Stimulated activated CD8-positive, alpha-beta memory T cell treated with anti-CD3 and anti-CD28 coated beads, Interleukin-7, amount 100 ng/mL, for 48 hours (primary cell): ENCODE measurements around the gene RRM1.
"Not testable (repeated sequence)": the region's sequence is repeated elsewhere in the genome, so short reads cannot be mapped to it uniquely, and the experiment has no call there.

ENCODE experiments used
- DNase-seq, 2 donors: peaks; one replicate each; pipeline ENCODE4 v3.0.0-alpha.2; 2020; ENCODE audit warnings: low read depth in 1 of 2; ENCODE audit errors: extremely low read depth in 1 of 2

RRM1 gene

DNA sequence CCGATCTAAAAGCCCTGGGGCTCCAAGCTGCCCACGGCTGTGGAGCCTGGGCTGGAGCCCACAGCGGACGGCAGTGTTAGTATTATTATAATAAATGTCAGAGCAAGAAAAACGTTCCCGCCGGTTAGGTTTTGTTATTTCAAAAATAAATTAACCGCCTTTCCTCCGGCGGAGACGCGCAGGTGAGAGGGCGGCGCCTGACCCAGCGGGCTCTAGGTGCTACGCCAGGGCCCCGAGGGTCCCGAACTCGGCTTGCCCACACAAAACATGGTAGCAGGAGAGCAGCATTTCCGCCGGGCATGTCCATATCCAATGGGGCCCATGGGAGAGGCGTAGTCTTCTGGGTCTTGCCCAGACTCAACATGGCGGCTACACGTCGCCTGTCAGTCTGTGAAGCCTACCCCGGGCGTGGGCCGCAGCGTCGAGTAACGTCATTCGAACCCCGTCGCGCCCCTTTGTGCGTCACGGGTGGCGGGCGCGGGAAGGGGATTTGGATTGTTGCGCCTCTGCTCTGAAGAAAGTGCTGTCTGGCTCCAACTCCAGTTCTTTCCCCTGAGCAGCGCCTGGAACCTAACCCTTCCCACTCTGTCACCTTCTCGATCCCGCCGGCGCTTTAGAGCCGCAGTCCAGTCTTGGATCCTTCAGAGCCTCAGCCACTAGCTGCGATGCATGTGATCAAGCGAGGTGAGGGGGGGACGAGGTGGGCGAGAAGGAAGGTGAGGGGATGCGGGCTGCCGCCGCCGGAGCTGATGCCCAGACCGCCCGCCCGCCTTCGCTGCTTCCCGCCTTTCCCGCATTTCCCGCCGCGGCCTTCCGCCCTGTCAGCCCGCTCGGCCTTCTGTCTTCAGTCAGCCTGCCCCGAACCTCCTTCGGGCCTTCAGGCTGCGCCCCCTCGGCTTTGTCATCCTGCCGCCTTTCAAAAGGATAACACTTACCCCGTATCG is at the start of gene RRM1:
RRM1 (plus strand) TSS at position 452 of the 944 bp plus-strand sequence; CDS start at position 666, 214 bp downstream.
- peak; percentile 89 to 92 for DNase-seq

GRCh38 chr11:4044976-4045646 is 49.5 kb upstream of the RRM1 start:
- DNase-seq: no peak

DNA sequence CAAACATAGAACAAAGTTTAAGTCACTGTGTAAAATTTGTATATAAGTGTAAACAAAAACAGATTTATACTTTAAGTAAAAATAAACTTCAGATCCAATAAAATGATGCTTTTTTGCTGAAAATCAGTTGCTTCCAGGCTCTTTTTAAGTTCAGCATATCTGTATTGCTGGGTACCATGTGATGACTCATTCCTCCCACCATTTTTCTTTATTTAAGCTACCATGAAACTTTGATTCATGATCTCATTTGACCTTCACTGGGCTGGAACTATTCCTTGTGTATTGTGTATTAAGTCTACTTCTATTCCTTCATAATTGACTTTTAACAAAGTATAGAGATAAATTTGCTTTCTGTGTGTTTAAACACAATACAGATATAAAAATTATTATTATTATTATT is 46.3 kb upstream of the RRM1 start:
- no peak for DNase-seq

GRCh38 chr11:4049006-4049405 is 45.6 kb upstream of the RRM1 start:
- DNase-seq: no peak

DNA sequence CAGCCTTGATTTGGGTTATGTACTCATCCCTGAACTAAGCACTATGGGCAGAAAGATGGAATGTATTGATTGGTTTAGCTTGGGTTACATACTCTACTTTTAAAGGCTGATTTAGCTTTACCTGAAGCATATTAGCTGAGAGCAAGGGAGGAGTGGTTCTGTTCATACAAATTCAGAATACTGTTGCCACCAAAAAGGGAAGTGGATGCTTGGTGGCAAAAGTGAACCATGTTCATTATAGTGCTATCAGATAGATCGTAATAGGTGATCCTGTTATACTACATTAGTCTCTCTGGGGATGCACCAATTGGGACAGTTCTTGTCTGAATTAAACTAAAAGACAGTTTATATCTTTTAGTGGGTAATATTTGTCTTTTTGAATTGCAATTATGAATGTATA is 44.5 kb upstream of the RRM1 start:
- DNase-seq: no peak

DNA sequence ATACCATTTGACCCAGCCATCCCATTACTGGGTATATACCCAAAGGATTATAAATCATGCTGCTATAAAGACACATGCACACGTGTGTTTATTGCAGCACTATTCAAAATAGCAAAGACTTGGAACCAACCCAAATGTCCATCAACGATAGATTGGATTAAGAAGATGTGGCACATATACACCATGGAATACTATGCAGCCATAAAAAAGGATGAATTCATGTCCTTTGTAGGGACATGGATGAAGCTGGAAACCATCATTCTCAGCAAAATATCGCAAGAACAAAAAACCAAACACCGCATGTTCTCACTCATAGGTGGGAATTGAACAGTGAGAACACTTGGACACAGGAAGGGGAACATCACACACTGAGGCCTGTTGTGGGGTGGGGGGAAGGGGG is 41.4 kb upstream of the RRM1 start:
- not testable (repeated sequence) for DNase-seq

GRCh38 chr11:4054643-4055042 is 40.0 kb upstream of the RRM1 start:
- no peak for DNase-seq

DNA sequence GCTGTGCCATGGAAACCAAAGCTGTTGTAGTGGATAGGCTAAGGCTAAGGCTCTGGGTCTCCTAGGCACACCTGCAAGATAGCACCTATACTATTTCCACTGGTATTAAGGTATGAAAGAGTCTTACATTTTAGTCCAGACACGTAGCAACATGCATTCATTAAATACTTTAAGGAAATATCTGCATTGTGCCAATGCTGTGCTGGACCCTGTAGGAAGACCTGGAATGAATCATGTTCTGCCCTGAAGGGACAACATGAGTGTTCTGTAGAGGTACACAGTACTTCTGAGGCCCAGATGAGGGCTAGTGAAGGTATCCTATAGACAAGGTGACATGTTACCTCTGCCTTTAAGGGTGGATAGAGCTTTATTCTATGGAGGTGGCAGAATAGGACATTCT is 35.2 kb upstream of the RRM1 start:
- no peak for DNase-seq

GRCh38 chr11:4060182-4060923 is 34.2 kb upstream of the RRM1 start:
- DNase-seq: no peak

DNA sequence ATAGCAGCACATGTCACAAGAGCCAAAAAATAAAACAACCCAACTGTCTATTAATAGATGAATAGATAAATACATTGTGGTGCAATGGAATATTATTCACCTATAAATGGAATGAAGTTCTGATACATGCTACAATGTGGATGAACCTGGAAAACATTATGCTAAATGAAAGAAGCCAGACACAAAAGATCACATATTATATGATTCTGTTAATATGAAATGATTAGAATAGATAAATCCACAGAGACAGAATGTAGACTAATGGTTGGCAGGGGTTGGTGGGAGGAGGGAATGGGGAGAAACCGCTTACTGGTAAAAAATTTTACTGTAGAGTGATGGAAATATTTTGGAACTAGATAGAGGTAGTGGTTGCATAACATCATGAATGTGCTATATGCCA is 32.9 kb upstream of the RRM1 start:
- DNase-seq: no peak

DNA sequence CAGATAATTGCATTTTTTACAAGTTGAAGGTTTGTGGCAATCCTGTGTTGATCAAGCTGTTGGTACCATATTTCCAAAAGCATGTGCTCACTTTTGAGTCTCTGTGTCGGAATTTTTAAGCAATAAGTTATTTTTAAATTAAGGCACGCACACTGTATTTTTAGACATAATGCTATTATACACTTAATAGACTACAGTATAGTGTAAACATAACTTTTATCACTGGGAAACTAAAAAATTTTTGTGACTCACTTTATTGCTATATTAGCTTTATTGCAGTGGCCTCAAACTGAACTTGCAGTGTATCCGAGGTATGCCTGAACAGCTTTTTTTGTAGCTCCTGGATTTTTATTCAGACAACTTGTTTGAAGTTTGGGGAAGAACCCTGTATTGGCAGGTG is 31.3 kb upstream of the RRM1 start:
- DNase-seq: no peak

GRCh38 chr11:4064278-4064955 is 30.2 kb upstream of the RRM1 start:
- no peak for DNase-seq

GRCh38 chr11:4065086-4065485 is 29.5 kb upstream of the RRM1 start:
- no peak for DNase-seq

- no peak for DNase-seq
These were observed 28.8 kb upstream of the RRM1 start for GRCh38 chr11:4065601-4066377.

GRCh38 chr11:4066910-4067309 is 27.7 kb upstream of the RRM1 start:
- DNase-seq: no peak

- DNase-seq: no peak
These were observed 25.6 kb upstream of the RRM1 start for GRCh38 chr11:4068962-4069361.

DNA sequence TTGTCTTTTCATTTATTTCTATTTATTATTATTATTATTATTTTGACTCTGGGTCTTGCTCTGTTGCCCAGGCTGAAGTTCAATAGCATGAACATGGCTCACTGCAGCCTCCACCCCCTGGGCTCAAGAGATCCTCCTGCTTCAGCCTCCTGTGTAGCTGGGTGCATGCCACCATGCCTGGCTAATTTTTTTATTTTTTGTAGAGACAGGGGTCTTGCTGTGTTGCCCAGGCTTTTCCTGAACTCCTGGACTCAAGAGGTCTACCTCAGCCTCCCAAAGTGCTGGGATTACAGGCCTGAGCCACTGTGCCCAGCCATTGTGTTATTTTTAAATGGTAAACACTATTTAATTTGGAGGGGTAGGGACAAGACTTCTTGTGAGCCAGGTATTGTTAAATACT is 23.3 kb upstream of the RRM1 start:
- DNase-seq: no peak

GRCh38 chr11:4071914-4072313 is 22.7 kb upstream of the RRM1 start:
- no peak for DNase-seq

DNA sequence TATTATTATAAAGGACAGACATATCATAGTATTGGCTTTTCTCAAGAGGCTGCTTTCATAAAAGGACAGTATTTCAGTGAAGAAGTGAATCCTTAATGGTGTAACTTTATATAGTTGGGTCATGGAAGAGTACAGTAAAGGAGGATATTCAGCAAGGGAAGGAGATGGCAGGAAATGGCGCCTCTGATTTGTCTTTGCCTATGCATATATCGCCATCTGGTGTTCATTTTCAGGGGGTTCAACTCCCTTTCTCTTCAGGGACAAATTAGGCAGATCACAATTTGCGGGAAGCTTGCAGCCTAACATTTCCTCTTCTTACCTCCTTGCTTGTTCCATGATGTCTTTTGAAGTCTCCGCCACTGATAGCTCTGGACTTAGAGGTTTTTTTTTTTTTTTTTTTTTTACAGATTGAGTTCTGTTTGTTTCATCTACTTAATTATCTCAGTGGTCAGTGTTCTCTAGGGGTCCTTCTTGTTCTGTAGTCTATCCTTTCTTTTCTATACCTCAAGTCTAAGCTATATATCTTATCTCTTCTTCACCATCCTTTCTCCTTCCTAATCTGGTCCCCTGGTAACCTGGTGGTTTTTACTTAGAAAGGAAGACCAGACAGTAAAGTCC is 21.8 kb upstream of the RRM1 start:
- DNase-seq: peak in 1 of 2 donors; percentile 24

DNA sequence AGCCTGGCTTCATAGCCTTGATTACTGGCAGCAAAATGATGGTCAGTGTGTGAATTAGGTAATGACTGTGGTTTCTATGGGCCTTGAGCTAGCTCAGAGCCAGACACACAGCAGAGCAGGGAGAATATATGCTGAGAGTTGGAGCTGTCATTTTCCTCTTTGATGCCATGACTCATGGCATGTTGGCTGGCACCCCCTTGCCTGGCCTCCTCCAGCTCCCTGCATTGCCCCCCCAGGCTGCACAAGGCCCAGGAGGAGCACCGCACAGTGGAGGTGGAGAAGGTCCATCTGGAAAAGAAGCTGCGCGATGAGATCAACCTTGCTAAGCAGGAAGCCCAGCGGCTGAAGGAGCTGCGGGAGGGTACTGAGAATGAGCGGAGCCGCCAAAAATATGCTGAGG is 20.3 kb upstream of the RRM1 start:
- no peak for DNase-seq
